HK-2 (cell line): Measurements from ENCODE around the gene APPL1.

Experiments
- DNase-seq: peaks from one replicate; pipeline ENCODE4 v3.0.0-alpha.2; 2018; ENCODE audit not compliant: unreplicated experiment

Gene APPL1, protein sequence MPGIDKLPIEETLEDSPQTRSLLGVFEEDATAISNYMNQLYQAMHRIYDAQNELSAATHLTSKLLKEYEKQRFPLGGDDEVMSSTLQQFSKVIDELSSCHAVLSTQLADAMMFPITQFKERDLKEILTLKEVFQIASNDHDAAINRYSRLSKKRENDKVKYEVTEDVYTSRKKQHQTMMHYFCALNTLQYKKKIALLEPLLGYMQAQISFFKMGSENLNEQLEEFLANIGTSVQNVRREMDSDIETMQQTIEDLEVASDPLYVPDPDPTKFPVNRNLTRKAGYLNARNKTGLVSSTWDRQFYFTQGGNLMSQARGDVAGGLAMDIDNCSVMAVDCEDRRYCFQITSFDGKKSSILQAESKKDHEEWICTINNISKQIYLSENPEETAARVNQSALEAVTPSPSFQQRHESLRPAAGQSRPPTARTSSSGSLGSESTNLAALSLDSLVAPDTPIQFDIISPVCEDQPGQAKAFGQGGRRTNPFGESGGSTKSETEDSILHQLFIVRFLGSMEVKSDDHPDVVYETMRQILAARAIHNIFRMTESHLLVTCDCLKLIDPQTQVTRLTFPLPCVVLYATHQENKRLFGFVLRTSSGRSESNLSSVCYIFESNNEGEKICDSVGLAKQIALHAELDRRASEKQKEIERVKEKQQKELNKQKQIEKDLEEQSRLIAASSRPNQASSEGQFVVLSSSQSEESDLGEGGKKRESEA

DNA sequence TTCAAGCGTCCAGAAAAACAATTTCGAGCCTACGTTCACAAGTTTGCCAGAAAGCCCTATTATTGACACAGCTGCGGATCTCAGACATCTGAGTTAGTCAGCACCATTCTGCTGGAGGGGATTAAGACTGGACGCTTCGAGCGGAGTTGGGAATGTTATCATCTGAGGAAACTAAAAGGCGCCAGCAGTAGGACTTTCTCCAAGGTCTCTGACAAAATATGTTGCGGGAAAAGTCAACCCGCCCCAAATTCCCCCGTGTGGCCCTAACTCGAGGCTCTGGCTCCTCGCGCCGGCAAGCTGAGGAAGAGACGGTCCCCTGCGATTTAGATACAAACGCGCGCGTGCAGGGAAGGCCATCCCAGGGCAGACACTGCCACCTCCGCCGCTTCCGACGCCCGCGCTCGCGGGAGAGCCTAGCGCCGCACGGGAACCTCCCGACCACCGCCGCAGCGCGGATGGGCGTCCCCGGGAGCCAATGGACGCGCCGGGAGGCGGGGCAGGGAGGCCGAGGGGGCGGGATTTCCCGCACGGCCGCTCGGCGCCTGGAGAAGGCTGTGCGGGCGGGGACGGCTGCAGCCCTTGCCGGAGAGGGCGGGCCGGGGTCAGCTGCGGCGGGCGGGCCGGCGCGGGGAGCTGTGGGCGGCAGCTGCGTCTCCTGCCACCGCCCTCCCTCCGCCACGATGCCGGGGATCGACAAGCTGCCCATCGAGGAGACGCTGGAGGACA, at the start of gene APPL1:
Gene APPL1 (plus strand): TSS at position 526 of the 726 bp plus-strand sequence. CDS start 155 bp downstream, at position 681.
- peak; percentile 90 for DNase-seq

DNA sequence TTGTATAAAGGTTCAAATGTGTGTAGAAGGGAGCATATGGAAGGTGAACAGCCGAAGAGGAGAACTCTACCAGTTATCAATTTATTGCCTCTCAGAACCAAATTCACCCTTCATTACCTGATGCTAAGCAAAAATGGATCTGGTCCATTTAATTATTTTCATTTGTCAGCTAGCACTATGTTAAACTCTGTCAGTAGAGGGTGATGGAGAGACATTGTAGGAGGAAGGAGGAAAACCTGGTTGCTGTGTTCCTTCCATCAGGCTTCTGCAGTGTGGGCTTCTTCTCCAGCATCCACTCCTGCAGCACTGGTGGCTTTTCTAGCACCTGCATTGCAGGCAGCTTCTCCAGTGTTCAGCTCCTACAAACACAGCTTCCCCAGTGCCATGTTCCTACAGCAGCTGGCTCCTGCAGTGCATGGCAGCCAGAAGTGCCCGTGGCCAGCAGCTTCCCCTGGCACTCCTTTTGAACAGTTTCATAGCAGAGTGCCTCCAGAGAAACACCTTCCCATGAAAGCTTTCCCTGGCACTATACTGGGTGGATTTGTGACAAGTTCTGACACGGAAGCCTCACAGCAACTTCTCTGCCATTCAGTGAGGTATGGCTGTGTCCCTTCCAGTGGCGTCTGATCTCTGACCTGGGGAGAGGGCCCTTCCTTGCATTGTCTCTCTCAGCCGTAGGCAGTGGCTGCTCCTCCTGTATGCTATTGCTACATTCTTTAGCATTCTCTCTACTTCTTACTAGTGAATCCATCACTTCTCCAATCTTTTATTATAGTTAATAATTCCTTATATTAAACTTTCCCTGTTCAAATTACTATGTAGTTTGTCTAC, 47.7 kb upstream of the APPL1 start:
- DNase-seq, result no peak

DNA sequence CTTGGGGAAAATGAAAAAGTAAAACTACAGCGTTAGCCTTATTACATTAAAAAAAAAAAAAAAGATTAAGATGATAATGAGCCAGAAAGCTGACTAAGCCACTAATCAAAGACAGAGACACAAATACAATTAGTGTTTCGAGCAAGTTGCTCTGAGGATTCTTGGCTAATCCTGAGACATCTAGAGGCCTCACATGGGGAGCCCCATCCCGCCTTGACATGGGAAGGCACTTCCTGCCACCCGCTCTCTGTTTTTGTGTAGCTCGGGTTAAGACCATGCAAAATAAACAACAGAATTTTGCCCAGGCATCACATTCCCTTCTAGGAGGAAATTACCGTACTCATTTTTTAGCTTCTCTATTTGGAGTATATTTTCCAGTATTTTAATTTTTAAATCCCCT, 43.0 kb upstream of the APPL1 start:
- no peak for DNase-seq

DNA sequence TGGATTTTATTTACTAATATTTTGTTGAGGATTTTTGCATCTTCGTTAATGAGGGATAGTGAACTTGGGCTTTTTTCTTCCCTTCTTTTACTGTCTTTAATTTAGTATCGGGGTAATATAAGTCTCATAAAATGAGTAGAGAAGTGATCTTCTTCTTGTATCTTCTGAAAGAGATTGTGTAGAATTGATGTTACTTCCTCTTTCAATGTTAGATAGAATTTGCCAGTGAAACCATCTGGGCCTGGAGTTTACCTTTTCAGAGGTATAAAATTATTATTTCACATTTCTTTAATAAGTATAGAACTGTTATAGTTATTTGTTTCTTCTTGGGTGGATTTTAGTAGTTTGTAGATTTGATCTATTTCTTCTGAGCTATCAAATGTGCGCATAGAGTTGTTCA, 35.5 kb upstream of the APPL1 start:
- DNase-seq, result no peak

DNA sequence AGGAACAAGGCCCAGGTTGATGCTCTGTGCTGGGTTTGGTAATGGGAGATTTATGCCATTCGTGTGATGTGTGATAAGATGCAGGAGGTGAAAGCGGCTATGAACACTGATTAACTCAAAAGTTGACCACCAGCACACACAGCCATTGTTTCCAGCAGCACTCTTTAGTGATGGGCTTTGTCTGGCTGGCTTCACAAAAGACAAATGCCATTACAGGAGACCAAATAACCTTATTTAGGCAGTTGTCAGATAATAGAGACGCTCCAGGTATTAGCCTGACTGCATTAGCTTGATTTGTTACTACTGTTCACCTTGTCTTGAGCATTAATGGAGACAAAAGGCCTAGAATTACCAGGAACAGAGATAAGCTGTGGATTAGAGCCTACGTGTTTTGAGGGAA, 32.9 kb upstream of the APPL1 start:
- DNase-seq, result no peak

DNA sequence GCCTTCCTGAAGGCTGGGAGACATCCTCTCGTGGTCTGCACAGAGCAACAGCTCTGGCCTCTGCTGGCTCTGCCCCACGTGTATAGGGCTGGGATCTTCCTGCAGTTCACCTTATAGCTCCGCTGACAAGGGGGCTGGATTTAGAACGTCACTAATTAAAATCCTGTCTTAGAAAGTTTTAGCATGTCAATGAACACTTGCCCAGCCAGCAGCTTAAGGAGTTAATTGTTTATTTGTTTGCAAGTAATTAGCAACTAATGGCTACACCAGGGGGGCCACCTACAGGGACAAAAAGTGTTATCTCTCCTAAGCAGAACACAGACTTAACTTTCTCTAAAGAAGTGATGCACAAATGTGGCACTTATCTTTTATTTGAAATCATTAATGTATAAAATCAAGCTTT, 27.6 kb upstream of the APPL1 start, which contains the start of gene HESX1:
Gene HESX1 (minus strand): TSS at position 84 of the 403 bp plus-strand sequence. CDS start 60 bp downstream, at position 24.
- DNase-seq, result no peak

DNA sequence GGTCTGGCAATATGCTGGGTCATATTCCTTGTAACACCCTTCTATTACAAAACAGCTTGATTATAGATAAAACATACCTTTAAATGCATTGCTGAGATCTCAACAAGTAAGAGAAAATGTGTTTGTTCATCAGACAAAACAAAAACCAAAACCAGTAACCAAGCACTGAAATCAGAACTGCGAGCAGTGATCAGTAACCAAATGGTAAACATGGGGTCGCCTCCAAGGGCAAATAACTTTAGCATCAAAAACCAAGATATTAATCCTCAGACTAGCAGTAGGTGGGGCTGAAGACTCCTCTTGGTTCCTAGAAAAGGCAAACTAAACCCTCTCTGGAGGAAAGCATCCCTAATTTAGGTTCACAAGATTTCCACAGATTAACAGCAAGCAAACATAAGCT, 21.1 kb upstream of the APPL1 start:
- DNase-seq, result no peak

DNA sequence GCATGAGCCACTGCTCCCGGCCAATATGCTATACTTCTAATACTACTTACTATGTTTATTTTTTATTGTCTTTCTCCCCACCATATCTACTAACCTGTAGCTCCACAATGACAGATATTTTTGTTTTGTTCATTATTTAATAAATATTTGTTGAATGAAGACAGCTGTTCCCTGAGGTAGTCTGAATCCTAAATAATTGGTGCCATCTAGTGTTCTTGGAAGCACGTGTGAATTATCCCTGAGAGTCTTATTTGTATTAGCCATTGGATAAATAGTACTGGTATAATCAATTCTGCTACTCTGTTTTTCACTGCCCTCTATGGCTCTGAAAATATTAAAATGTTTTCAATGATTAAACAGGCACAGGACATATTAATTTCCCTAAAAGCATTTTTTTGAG, 5.6 kb upstream of the APPL1 start:
- no peak for DNase-seq

DNA sequence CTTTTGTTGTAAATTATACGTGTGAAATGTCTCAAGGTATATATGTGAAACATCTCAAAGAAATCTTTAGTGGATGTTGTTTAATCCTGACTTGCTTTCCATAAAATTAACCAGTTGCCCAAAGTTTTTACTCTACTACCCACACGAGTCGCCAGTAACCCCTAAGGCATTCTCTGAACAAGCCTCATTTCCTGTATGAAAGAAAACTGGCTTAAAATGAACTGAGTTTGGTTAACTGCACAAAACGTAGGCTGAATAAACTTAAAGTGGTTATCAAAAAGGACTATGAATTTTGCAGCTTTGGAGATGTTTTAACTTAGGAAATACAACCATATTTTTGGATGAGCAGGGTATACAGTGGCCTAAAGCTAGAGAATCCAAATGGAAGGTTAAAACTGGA, 2.7 kb upstream of the APPL1 start:
- no peak for DNase-seq

DNA sequence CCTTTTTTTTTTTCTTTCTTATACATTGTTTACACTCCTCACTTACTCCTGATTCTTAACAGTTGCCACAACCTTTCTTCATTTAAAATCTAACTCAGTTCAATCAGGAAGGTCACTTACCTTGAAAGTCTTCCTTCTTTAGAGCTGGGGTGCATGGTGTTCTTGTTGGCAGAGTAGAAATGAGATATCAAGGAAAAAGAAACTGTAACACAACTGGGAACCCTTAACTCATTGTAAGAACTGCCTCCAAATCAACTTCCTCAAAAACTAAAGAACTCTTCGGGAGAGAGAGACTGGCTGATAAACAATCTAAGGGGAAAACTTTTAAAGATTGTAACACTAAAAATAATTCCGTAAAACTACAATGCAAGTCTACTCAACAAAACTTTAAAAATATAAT, 1.4 kb upstream of the APPL1 start:
- no peak for DNase-seq

DNA sequence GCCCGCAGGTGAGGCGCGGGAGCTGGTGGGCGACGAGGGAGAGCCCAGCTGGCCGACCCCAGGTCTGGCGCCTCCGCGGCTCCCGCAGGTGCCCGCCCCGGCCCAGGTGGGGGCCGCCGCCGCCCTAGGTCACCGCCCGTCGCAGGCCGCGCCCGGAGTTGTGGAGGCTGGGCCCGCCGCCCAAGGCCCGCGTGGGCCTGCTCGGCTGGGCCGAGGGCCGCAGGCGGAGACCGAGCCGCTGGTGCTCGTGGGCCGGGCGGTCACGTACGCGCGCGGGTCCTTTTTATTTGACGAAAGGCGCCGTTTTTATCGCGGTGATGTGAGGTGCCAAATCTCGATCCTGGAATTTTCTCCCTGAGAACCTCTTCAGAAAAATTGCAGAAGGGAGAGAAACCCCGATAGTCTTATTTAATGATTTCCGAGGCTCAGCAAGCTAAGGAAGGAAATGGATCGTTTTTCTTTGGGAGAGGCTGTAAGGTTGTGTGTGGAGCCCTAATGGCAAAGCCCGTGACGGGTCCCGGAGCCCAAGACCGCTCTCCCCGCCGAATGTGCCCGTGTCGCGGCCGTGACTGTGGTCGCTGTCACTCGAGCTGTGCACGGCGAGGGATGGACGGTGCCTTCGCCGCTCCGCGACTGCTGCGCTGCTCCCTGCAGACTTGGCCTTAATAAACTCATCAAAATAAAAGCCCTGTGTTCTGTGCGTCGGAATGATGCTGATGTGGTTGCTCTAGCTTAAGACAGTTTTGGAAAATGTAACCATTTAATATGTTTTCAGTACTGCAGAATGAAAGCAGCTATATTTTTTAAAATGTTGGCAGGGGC, 612 bp downstream of the APPL1 start:
- peak; percentile 31 for DNase-seq

DNA sequence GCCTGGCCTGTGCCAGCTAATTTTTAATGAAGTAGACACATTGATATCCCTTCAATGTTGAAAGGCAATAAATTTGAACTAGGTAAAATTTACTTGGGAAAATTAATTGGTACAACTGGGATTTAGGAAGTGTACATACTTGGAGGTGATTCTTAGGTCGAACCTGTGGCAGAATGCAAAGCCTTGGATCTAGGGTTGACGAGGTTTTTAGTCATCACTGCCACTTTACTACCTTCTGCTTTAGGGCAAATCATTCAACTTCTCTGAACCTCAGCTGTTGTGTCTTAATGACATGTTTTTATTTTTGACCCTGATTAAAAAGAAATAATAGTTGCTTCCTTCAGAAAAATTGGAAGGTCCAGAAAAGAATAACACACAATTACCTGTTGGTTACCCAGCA, 2.5 kb downstream of the APPL1 start:
- no peak for DNase-seq

DNA sequence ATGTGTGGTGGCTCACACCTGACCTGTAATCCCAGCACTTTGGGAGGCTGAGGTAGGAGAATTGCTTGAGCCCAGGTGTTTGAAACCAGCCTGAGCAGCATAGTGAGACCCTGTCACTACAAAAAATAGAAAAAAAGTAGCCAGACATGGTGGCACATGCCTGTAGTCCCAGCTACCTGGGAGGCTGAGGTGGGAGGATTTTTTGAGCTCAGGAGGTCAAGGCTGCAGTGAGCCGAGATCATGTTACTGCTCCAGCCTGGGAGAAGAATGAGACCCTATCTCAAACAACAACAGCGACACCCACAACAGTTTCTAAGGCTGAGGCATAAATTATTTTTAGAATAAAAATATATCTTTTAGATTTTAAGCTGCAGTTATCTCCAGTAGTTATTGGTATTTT, 6.3 kb downstream of the APPL1 start:
- DNase-seq, result no peak

DNA sequence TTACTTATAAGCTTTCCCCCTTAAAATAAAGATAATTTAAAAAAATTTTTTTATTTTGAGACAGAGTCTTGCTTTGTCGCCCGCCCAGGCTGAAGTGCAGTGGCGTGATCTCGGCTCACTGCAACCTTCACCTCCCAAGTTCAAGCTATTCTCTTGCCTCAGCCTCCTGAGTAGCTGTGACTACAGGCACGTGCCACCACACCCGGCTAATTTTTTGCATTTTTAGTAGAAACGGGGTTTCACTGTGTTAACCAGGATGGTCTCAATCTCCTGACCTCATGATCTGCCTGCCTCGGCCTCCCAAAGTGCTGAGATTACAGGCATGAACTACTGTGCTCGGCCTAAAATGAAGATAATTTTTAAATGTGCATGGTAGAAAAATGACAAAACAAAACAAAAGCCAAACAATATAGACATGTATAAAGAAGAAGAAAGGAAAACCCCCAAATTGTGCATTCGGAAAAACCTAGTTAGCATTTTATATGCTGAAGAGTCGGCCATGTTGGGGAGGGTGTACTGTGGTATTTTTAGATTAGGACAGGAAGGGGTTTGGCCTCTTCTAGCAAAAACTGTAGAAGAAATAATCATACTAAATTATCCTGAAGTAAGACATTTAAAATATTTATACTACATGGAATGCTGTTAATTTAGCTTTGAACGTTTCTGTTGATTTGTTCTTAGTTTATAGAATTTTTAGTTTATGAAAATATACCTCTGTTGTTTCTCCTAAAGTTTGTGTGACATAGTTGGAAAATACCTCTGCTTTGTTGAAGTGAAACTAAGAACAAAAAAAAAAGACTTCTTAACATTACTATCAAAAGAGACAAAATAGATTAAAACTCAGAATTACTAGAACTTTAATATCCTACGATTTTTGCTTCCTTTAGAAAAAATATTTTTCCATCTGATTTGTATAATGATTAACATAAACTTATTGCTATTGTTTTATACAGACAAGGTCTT, 7.4 kb downstream of the APPL1 start:
- DNase-seq, result no peak

DNA sequence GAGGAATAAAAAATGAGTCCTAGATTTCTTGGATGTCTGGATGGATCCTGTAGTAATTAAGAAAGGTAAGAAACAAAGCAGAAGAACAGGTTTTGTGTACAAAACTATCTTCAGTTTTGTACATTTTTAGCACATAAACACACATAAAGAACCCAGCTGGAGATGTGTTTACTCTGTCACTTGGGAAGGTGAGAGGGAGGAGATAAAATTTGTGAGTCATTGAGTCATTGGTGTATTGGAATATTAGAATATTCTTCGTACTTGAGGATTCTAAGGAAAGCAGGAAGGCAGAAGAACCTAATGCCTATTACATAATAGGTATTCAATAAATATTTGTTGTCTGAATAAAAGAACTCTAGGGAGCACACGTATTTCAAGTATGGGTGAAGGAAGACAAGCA, 17.4 kb downstream of the APPL1 start:
- no peak for DNase-seq

DNA sequence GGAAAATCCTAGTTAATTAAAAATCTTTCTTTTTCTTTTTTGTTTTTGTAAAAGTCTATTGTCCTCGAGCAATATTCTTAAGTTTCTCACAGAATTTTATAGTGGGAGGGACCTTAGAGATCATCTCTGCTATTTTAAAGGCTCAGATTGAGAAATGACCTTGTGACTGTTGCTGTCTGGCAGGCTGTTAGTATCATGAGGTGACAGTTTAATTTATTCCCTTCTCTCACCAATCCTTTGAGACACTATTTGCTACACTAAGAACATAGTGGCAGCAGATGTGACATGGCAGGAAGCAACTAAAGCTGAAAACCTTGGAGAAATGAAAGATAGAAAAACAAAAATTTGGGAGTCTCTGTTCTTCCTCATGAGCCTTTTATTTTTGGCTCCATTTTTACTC, 24.9 kb downstream of the APPL1 start:
- no peak for DNase-seq

DNA sequence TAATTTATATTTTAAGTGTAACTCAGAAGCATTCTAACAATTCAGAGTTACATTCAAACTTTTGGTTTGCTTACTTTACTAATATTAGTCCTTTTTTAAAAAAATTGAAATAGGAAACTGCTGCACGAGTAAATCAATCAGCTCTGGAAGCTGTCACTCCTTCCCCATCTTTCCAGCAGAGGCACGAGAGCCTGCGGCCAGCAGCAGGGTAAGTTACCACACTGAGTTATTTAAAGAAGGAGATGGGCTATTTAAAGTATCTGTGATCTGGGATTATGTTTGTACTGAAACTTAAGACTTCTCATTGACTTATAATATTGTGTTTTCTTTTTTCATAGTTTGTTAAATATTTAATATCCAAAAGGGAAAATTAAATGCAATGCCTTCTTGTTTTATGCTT, 29.3 kb downstream of the APPL1 start:
- DNase-seq, result no peak

DNA sequence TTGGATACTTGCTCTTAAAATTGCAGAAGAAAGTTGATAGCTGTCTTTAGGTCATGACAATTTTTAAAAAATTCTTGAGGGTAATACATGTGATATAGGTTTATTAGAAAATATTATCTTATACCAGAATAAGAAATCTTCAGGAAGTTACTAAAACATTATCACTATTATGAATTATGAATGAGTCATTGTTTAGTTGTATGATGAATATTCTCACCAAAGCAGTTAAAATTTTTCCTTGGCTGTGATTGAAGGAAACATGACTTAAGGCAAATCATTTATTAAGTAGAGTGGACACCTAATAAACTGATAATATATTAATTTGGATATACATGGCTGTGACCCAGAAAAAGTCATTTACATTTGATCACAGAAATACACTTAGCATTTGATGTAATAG, 30.1 kb downstream of the APPL1 start:
- DNase-seq, result no peak

DNA sequence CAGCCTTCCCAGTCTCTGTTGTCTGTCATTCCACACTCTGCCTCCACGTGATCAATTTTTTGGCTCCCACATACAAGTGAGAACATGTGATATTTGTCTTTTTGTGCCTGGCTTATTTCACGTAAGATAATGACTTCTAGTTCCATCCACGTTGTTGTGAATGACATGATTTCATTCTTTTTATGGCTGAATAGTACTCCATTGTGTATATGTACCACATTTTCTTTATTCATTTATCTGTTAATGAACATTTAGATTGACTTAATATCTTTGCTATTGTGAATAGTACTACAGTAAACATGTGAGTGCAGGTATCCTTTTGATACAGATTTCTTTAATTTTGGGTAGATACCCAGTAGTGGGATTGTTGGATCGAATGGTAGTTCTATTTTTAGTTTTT, 33.6 kb downstream of the APPL1 start:
- no peak for DNase-seq

DNA sequence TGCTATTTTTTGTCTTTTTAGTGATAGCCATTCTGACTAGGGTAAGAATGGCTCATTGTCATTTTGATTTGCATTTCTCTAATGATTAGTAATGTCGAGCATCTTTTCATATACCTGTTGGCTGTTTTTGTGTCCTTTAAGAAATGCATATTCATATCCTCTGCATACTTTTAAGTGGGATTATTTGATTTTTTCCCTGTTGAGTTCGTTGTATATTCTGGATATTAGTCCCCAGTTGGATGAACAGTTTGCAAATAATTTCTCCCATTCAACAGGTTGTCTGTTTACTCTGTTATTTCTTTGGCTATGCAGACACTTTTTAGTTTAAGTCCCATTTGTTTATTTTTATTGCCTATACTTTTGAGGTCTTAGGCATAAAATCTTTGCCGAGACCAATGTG, 34.4 kb downstream of the APPL1 start:
- no peak for DNase-seq
